DMS53 treated with DMSO at 0.1 percent for 48 hours (cell line): ENCODE data around the gene TEP1.

ENCODE experiments used
- DNase-seq: peaks from one replicate; lab custom pipeline; 2025; ENCODE audit not compliant: unreplicated experiment; lab: John Stamatoyannopoulos, UW

TEP1 gene

GRCh38 chr14:20434701-20435581 lies 21.6 kb upstream of the TEP1 start:
- DNase-seq: no peak

GRCh38 chr14:20429801-20430669 lies 16.7 kb upstream of the TEP1 start:
- no peak for DNase-seq

GRCh38 chr14:20428802-20429201 lies 15.5 kb upstream of the TEP1 start:
- no peak for DNase-seq

GRCh38 chr14:20428010-20428365 lies 14.7 kb upstream of the TEP1 start:
- no peak for DNase-seq

- peak; percentile 27 for DNase-seq
These were observed 14.1 kb upstream of the TEP1 start for GRCh38 chr14:20427231-20428009.

GRCh38 chr14:20424851-20425250 lies 11.6 kb upstream of the TEP1 start:
- DNase-seq: no peak

GRCh38 chr14:20422886-20423285 lies 9.6 kb upstream of the TEP1 start:
- no peak for DNase-seq

- DNase-seq: no peak
These were observed 8.0 kb upstream of the TEP1 start for GRCh38 chr14:20421267-20421666.

- no peak for DNase-seq
These were observed 6.1 kb upstream of the TEP1 start for GRCh38 chr14:20419419-20419818.

GRCh38 chr14:20418501-20418909 lies 5.2 kb upstream of the TEP1 start:
- no peak for DNase-seq

- DNase-seq: no peak
These were observed 4.2 kb upstream of the TEP1 start for GRCh38 chr14:20417250-20418186.

GRCh38 chr14:20416223-20416622 lies 2.9 kb upstream of the TEP1 start:
- no peak for DNase-seq

- DNase-seq: peak; percentile 2
These were observed 2.5 kb upstream of the TEP1 start for GRCh38 chr14:20415782-20416206.

- no peak for DNase-seq
These were observed 412 bp upstream of the TEP1 start for GRCh38 chr14:20413744-20414082.

GRCh38 chr14:20412411-20412810 lies 890 bp downstream of the TEP1 start:
- no peak for DNase-seq

- no peak for DNase-seq
These were observed 4.1 kb downstream of the TEP1 start for GRCh38 chr14:20409226-20409625.

- DNase-seq: no peak
These were observed 9.8 kb downstream of the TEP1 start for GRCh38 chr14:20403521-20403920.

- DNase-seq: peak; percentile 8
These were observed 12.2 kb downstream of the TEP1 start for GRCh38 chr14:20400965-20401593.

- DNase-seq: no peak
These were observed 12.7 kb downstream of the TEP1 start for GRCh38 chr14:20400589-20400964.

GRCh38 chr14:20397511-20397910 lies 15.8 kb downstream of the TEP1 start:
- DNase-seq: no peak
